ENCODE results near the gene FGD4.
A peak's percentile ranks its signal among the peaks of the same experiment; 100 is the strongest.

Gene FGD4

GRCh38 chr12:32395026-32395425 lies 4.3 kb upstream of the FGD4 start:
- no peak for DNase-seq (ENCODE audit: low spot score)
- TF ChIP-seq CTCF (IDR thresholded peaks at IDR 0.05; ENCODE audit: extremely low read depth, missing control alignments), result no peak

DNA sequence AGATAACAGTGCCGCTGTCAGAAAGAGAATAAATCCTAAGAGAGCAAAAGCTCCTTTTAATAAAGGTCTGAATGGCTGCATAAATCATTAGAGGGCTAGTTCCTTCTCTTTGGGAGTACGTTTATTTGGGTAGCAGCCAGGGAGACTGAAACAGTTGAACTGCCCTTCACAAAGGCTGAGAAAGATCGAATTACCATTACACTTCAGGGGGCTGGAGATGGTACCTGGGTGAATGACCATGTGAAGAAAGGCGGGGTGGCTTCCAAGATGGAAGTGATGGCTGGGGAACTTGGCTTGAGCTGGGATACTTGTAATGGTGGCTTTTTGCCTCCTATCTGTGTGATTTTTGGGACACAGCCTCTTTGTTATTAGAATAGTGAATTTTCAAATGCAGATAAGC lies 1.7 kb upstream of the FGD4 start:
- DNase-seq (ENCODE audit: low spot score), result no peak

DNA sequence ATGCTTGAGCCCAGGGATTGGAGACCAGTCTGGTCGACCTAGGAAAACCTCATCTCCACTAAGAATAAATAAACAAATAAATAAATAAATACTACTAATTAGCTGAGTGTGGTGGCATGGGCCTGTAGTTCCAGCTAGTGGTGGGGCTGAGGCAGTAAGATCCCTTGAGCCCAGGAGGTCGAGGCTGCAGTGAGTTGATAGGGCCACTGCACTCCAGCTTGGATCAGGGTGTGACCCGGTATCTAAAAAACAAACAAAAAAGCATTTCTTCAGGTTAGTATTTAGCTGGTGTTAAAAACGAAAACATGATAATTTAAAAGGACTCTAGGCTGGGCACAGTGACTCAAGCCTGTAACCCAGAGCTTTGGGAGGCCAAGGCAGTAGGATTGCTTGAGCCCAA lies 1.2 kb upstream of the FGD4 start:
- DNase-seq (ENCODE audit: low spot score), result no peak
- TF ChIP-seq CTCF (IDR thresholded peaks at IDR 0.05; ENCODE audit: extremely low read depth, missing control alignments), result no peak

More for the DNA sequence above, 1.7 kb upstream of the FGD4 start:
- TF ChIP-seq CTCF (IDR thresholded peaks at IDR 0.05; ENCODE audit: extremely low read depth, missing control alignments), result no peak

DNA sequence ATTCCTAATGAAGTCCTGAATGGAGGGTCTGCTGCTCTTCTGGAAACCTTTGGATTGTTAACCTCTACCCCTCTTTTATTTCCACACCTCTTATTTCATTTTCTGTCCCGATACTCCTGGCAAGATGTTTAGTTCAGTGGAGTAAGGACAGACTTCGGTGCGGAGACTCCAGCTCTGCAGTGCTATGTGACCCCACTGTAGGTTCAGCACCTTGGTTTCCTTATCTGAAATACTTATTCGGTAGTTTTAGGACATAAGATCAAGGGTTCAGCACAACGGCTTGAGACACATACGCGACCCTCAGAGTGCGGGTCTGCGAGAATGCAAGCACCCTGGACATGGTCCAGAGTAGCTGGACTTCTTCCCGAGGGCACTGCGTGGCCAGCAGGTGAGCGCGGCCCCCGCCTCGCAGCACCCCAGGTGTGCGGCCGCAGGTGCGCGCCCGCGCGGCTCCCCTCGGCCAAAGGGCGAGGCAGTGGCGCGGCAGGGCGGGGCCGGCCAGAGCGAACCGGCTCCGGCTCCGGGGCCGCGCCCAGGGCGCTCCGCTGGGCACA lies 465 bp upstream of the FGD4 start:
- no peak for DNase-seq (ENCODE audit: low spot score)
- no peak for TF ChIP-seq CTCF (IDR thresholded peaks at IDR 0.05; ENCODE audit: extremely low read depth, missing control alignments)

GRCh38 chr12:32400114-32400672 lies 835 bp downstream of the FGD4 start:
- no peak for TF ChIP-seq CTCF (IDR thresholded peaks at IDR 0.05; ENCODE audit: extremely low read depth, missing control alignments)
- peak; percentile 38 for DNase-seq (ENCODE audit: low spot score)

DNA sequence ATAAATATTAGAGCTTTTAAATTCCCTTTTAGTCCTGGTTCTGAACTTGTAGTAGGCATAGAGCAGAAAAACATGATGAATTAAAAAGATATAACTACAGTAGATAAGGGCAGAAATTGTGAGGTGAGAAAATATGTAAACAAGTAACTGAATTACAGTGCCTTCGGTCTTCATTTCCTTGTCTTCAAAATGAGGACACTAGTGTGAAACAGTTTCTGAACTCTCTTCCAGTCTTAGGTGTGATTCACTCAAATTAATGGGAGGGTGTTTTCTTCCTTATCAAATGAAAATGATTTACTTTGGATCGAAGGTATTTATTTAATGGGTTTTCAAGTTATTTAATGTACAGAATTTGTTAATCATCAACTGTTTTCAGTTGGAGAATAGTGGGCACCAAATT lies 1.5 kb downstream of the FGD4 start:
- no peak for TF ChIP-seq CTCF (IDR thresholded peaks at IDR 0.05; ENCODE audit: extremely low read depth, missing control alignments)
- no peak for DNase-seq (ENCODE audit: low spot score)

DNA sequence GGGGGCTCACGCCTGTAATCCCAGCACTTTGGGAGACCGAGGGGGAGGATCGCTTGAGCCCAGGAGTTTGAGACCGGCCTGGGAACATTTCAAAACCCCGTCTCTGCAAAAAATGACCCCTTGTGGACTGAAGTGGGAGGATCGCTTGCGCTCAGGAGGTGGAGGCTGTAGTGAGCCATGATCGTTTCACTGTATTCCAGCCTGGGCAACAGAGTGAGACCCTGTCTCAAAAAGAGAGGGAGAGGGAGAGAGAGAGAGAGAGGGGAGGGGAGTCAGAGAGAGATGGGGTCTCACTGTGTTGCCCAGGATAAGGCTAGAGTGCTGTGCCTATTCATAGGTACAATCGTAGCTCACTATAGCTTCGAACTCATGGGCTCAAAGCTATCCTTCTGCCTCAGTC lies 2.8 kb downstream of the FGD4 start:
- TF ChIP-seq CTCF (IDR thresholded peaks at IDR 0.05; ENCODE audit: extremely low read depth, missing control alignments), result no peak

More for the DNA sequence above, 2.8 kb downstream of the FGD4 start:
- DNase-seq (ENCODE audit: low spot score), result no peak

All from GM20000 (cell line).